SK-N-DZ (cell line): ENCODE measurements around the gene ZNF154. TPM values are rescaled to one million over a fixed set of nuclear protein-coding genes. Genes with fewer than 3 reads are reported as not detected.
"Not testable (repeated sequence)": the region's sequence is repeated elsewhere in the genome, so short reads cannot be mapped to it uniquely, and the experiment has no call there.

Experiments
- DNase-seq: peaks from one replicate; pipeline ENCODE4 v3.0.0-alpha.2; 2015; ENCODE audit warnings: low spot score
- polyA plus RNA-seq, 2 experiments: library from polyadenylated mRNA; depleted of rRNA; stranded (reverse); fragments of >200 nt; gene quantifications; 2 replicates each; pipeline ENCODE4 v1.2.3, GENCODE V29; 2014

The ZNF154 gene
- not detected in 2 replicates for polyA plus RNA-seq (2014; cell fraction: cytosol; rRNA removed)
- polyA plus RNA-seq (2014; cell fraction: nucleus; rRNA removed): not detected in 2 replicates

DNA sequence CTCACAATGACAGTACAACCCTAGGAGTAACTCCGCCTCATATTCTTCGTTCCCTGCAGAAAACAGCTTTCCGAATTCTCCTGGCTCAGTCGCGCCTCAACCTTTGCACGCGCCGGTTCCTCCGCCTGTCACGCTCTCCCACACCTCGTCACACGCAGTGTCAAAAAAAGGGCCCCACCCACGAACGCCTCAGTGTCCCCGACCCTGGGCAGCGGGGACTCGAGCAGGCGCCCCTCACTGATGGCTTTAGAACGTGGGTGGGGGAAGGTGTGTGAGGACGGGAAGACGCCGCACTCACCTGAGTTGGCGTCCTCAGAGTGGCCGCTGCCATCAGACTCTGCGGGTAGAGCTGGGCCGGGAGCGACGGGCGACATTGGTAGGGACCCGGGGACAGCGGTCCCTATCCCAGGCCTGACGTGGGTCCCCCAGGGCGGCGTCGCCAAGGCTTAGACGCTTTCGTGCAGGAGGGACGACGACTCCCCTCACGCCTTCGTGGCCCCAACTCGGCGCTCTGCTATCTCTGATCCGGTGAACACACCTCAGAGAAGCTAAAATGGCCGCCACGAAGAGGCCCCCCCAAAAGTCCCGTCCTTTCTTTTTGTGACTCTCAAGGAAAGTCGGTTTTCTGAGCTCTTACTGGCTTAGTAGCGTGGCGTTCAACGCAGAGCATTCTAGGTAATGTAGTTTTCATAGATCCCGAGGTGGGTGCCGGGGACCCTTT, at the start of gene ZNF154:
TSS of gene ZNF154 (minus strand) at position 564 of the 721 bp plus-strand sequence. CDS start at position 331, 233 bp downstream.
- no peak for DNase-seq

- DNase-seq: no peak
Observed at GRCh38 chr19:57757941-57758340, 48.9 kb upstream of the ZNF154 start.

GRCh38 chr19:57755031-57755430, 46.0 kb upstream of the ZNF154 start:
- no peak for DNase-seq

GRCh38 chr19:57754091-57754673, 45.2 kb upstream of the ZNF154 start:
- no peak for DNase-seq

GRCh38 chr19:57748029-57748428, 39.0 kb upstream of the ZNF154 start:
- DNase-seq: no peak

DNA sequence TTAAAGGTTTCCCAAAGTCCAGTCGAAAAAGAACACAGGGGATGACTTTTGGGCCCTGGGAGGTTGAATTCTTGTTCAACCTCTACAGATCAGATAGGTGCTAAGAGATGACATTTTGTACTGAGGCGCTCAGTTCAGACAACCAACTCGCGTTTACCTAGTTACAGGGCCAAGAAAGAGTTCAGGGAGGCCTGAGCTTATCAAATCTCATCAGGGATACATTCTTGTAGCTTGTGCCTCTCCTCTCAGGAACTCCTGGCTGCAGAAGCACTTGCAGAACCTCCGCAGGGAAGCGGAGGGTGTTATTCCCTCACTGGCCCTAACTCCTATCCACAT, 38.4 kb upstream of the ZNF154 start:
- DNase-seq: no peak

- peak; percentile 84 for DNase-seq
Observed at GRCh38 chr19:57746580-57747471, 37.8 kb upstream of the ZNF154 start, which contains the start of gene ZNF776. Gene ZNF776 (plus strand): TSS chr19:57746815. CDS start chr19:57747059, 244 bp downstream.

DNA sequence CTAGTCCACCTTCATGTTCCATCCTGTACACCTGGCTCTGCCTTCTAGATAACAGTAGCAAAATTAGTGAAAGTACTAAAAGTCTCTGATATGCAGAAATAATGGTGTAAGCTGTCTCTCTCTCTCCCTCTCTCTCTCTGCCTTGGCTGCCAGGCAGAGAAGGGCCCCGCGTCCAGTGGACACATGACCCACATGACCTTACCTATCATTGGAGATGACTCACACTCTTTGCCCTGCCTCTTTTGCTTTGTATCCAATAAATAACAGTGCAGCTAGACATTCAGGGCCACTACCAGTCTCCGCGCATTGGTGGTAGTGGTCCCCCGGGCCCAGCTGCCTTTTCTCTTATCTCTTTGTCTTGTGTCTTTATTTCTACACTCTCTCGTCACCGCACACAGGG, 29.8 kb upstream of the ZNF154 start:
- not testable (repeated sequence) for DNase-seq

GRCh38 chr19:57738320-57738719, 29.3 kb upstream of the ZNF154 start:
- DNase-seq: not testable (repeated sequence)

- DNase-seq: no peak
Observed at GRCh38 chr19:57720878-57721277, 11.9 kb upstream of the ZNF154 start.

GRCh38 chr19:57719901-57720519, 11.0 kb upstream of the ZNF154 start:
- no peak for DNase-seq

DNA sequence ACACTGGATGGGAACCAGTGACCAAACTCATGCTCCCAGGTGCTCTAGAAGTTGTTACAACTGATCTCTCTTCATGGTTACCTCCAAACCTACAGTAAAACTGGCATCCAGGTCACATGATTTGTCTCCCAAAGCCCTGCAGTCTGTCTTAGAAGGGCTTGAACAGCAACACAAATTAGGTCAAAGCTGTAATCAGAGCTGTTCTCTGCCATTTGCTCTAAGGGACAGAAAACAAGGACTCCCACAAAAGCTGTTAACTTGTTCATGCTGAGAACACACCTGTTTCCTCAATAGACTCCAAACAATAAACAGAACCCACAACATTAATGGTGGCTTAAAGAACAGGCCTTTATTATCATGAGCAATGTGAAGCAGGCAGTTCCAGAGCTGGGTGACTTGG, 10.4 kb upstream of the ZNF154 start:
- DNase-seq: no peak

- no peak for DNase-seq
Observed at GRCh38 chr19:57712222-57712621, 3.2 kb upstream of the ZNF154 start.

- DNase-seq: no peak
Observed at GRCh38 chr19:57709616-57710015, 612 bp upstream of the ZNF154 start.

GRCh38 chr19:57706346-57706745, 2.7 kb downstream of the ZNF154 start:
- DNase-seq: no peak

- no peak for DNase-seq
Observed at GRCh38 chr19:57701625-57702024, 7.4 kb downstream of the ZNF154 start.

DNA sequence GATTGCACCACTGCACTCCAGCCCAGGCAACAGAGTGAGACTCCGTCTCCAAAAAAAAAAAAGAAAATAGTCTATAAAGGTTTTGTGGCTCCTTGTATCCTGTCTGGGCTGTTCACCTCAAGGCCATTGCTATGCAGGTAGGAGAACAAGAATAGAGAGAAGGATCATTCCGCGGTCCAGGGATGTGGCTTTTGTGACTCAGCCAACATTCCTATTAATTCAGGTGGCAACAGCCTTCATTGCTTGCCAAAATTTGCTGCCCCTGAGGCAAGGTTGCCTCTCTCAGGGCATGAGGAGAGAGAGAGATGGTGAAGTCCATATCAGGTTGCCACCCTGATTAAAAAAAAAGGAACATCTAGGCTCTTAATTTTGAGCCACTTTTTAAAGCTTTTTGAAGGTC, 19.3 kb downstream of the ZNF154 start:
- no peak for DNase-seq

DNA sequence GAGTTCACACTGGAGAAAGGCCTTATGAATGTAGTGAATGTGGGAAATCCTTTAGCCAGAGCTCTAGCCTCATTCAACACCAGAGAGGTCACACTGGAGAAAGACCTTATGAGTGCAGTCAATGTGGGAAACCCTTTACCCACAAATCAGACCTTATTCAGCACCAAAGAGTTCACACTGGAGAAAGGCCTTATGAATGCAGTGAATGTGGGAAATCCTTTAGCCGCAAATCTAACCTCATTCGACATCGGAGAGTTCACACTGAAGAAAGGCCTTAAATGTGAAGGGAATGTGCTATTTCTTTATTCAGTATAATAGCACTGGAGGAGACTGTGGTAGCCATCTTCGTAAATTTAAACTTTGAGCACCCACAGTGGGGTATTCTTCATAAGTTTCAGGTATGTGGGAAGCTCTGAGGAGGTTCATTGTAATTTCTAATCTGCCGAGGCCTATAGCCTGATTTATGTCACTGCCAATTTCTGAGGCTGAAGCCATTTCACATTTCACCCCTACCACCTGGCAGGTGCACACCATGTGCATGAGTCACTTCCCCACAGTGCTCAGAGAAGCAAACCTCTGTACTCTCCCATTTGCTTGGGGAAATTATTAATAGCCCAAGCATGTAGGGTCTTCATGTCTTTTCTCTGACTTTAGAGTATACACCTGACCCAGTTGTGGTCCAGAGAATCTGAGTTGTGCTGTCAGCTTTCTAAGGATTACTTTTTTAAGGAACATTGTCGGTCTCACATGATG, 20.8 kb downstream of the ZNF154 start:
- DNase-seq: no peak

- DNase-seq: no peak
Observed at GRCh38 chr19:57687363-57688010, 21.5 kb downstream of the ZNF154 start.

DNA sequence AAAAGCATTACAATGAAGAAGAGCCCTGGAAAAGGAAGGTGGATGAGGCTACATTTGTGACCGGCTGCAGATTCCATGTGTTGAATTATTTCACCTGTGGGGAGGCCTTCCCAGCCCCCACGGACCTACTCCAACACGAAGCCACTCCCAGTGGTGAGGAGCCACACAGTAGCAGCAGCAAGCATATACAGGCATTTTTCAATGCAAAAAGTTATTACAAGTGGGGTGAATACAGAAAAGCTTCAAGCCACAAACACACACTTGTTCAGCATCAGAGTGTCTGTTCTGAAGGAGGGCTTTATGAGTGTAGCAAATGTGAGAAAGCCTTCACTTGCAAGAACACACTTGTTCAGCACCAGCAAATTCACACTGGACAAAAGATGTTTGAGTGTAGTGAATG, 22.3 kb downstream of the ZNF154 start:
- no peak for DNase-seq
